ENCODE results near the gene OPN1SW. TPM values are rescaled to one million over a fixed set of nuclear protein-coding genes. Genes with fewer than 3 reads are reported as not detected.
A peak's percentile ranks its signal among the peaks of the same experiment; 100 is the strongest.

The OPN1SW gene
- total and polyA plus RNA-seq, 9 of the 15 experiments (the other 6 are each of a cell fraction or from before 2014, with no cell fraction given) = 0.84 to 1.0 TPM; not detected in 7

- TF ChIP-seq ZNF134 (CRISPR knock-in tag; conservative IDR thresholded peaks at IDR 0.05) (0 out of 2 replicates have a peak, but pooled peaks have one; percentile 12), NRF1 (conservative IDR thresholded peaks at IDR 0.05 in 1 of 2, IDR thresholded peaks at IDR 0.05 in 1 of 2) (peak; percentile 90 to 91), RBM22 (IDR thresholded peaks at IDR 0.05; ENCODE audit: low read depth, low read length, poor library complexity, severe bottlenecking) (peak; percentile 44), POLR2A (conservative IDR thresholded peaks at IDR 0.05) (peak; percentile 97), PHF21A (IDR thresholded peaks at IDR 0.05; ENCODE audit: borderline replicate concordance, low read depth) (0 out of 2 replicates have a peak, but pooled peaks have one; percentile 51), HMGXB4 (CRISPR knock-in tag; IDR thresholded peaks at IDR 0.05) (no peak; the same call in 1 of the 2 replicates), ELF2 (CRISPR knock-in tag; IDR thresholded peaks at IDR 0.05) (peak; percentile 47; the same call in 1 of the 2 replicates), ZNF311 (CRISPR knock-in tag; IDR thresholded peaks at IDR 0.05) (no peak), ILK (tag; IDR thresholded peaks at IDR 0.05; ENCODE audit: borderline replicate concordance, low read depth) (no peak), CBX5 (IDR thresholded peaks at IDR 0.05; ENCODE audit: borderline replicate concordance, low read depth) (peak; percentile 62; the same call in 1 of the 2 replicates), THAP12 (CRISPR knock-in tag; IDR thresholded peaks at IDR 0.05) (peak; percentile 73), RBM34 (IDR thresholded peaks at IDR 0.05; ENCODE audit: borderline replicate concordance, insufficient read depth, low read length) (peak; percentile 91; the same call in 1 of the 2 replicates), MYC (IDR thresholded peaks at IDR 0.05; ENCODE audit: low read depth, low read length) (peak; percentile 93), MYC (CRISPR knock-in tag; IDR thresholded peaks at IDR 0.05; ENCODE audit: borderline replicate concordance, low read depth) (peak; percentile 90), ZNF707 (CRISPR knock-in tag; conservative IDR thresholded peaks at IDR 0.05) (no peak), E4F1 (CRISPR knock-in tag; IDR thresholded peaks at IDR 0.05; ENCODE audit: borderline replicate concordance) (no peak), POLR2B (IDR thresholded peaks at IDR 0.05; ENCODE audit: low read depth, partially characterized antibody) (peak; percentile 95), SRSF3 (IDR thresholded peaks at IDR 0.05; ENCODE audit: insufficient read depth, low read length) (peak; percentile 99), TBL1XR1 (IDR thresholded peaks at IDR 0.05; ENCODE audit: low read length in 2 of 2) (peak in 1 of 2 experiments; percentile 62; a peak in 1 of 4 replicates), ZKSCAN1 (IDR thresholded peaks at IDR 0.05; ENCODE audit: low read depth, low read length) (peak; percentile 50), NFIC (IDR thresholded peaks at IDR 0.05) (no peak), PURB (CRISPR knock-in tag; IDR thresholded peaks at IDR 0.05; ENCODE audit: low read depth) (no peak)
These were observed 36.3 kb downstream of the OPN1SW start, which contains the start of gene CALU (continued) for GRCh38 chr7:128739048-128739962.

All from K562 (cell line).